Choroid plexus epithelial cell (primary cell): ENCODE results near the gene TAF10.
A peak's percentile ranks its signal among the peaks of the same experiment; 100 is the strongest.

Experiments
- DNase-seq: peaks from one replicate; pipeline ENCODE4 v3.0.0-alpha.2; 2010; ENCODE audit warnings: low read depth
- H3K4me3 ChIP-seq: 2 replicates; pipeline ENCODE4 v1.5.1; 2011; ENCODE audit warnings: low read depth, mild to moderate bottlenecking, control low read depth, low read length, moderate library complexity
- CTCF ChIP-seq: conservative IDR thresholded peaks from 2 replicates; pipeline ENCODE4 v1.5.1; 2011; ENCODE audit warnings: low read depth, mild to moderate bottlenecking, control low read depth, inconsistent platforms, low read length, moderate library complexity

The TAF10 gene

GRCh38 chr11:6642957-6643356 is 30.9 kb upstream of the TAF10 start:
- DNase-seq: no peak
- H3K4me3 ChIP-seq: no peak overlapping the region
- no peak for TF ChIP-seq CTCF

- DNase-seq: no peak
- no peak for TF ChIP-seq CTCF
- H3K4me3 ChIP-seq: no peak overlapping the region
Measured at GRCh38 chr11:6640985-6641701, 29.1 kb upstream of the TAF10 start.

GRCh38 chr11:6640036-6640984 is 28.3 kb upstream of the TAF10 start:
- DNase-seq: no peak
- no peak for TF ChIP-seq CTCF
- no peak overlapping the region for H3K4me3 ChIP-seq

GRCh38 chr11:6638429-6638828 is 26.4 kb upstream of the TAF10 start:
- TF ChIP-seq CTCF: peak; percentile 9
- peak; percentile 23 for DNase-seq

GRCh38 chr11:6637871-6638270 is 25.9 kb upstream of the TAF10 start:
- peak; percentile 87 for DNase-seq
- H3K4me3 ChIP-seq: no peak overlapping the region
- TF ChIP-seq CTCF: no peak

More at GRCh38 chr11:6638429-6638828, 26.4 kb upstream of the TAF10 start:
- no peak overlapping the region for H3K4me3 ChIP-seq

- TF ChIP-seq CTCF: no peak
- no peak for DNase-seq
- no peak overlapping the region for H3K4me3 ChIP-seq
Measured at GRCh38 chr11:6636480-6636879, 24.5 kb upstream of the TAF10 start.
